Subcutaneous abdominal adipose tissue (tissue), 5 donors: ENCODE results near the gene CHCHD6.

Experiments used
- H3K27ac ChIP-seq: one replicate; pipeline ENCODE4 v1.7.0; 2013; ENCODE audit warnings: low read depth, mild to moderate bottlenecking, inconsistent platforms, low read length, moderate library complexity
- H3K27me3 ChIP-seq, 5 donors: one replicate each; pipeline ENCODE4 v1.7.0; 2013; ENCODE audit warnings: low read length in 5 of 5, inconsistent platforms in 1 of 5; ENCODE audit not compliant: control insufficient read depth in 5 of 5, insufficient read depth in 4 of 5
- H3K36me3 ChIP-seq, 5 donors: one replicate each; pipeline ENCODE4 v1.7.0; 2013; ENCODE audit warnings: low read length in 5 of 5; ENCODE audit not compliant: control insufficient read depth in 5 of 5, insufficient read depth in 5 of 5
- H3K4me1 ChIP-seq, 5 donors: one replicate each; pipeline ENCODE4 v1.7.0; 2013; ENCODE audit warnings: low read length in 5 of 5, mild to moderate bottlenecking in 3 of 5, moderate library complexity in 1 of 5; ENCODE audit not compliant: control insufficient read depth in 5 of 5, insufficient read depth in 5 of 5
- H3K4me3 ChIP-seq, 5 donors: one replicate each; pipeline ENCODE4 v1.7.0; 2013; ENCODE audit warnings: low read length in 5 of 5, low read depth in 1 of 5
- H3K9ac ChIP-seq, 5 donors: one replicate each; pipeline ENCODE4 v1.7.0; 2013; ENCODE audit warnings: low read length in 5 of 5, mild to moderate bottlenecking in 4 of 5, moderate library complexity in 3 of 5
- H3K9me3 ChIP-seq, 5 donors: one replicate each; pipeline ENCODE4 v1.7.0; 2013; ENCODE audit warnings: low read length in 5 of 5; ENCODE audit not compliant: control insufficient read depth in 5 of 5
- donor health status: healthy.
- donor health status: healthy.
- donor health status: healthy.
- donor health status: healthy.
- donor health status: healthy.

CHCHD6 gene

GRCh38 chr3:127001486-127002194, 297.6 kb downstream of the CHCHD6 start:
- H3K9ac ChIP-seq, result peak overlapping the region in 1 of 5 donors; percentile 38
- peaks cover 0 to 3% (median 0%) of the 10 kb centered on the region in 5 donors for H3K27me3 ChIP-seq
- H3K4me3 ChIP-seq, result peak overlapping the region in 3 of 5 donors; percentile 38 to 44 (median 43)
- H3K27ac ChIP-seq, result peak overlapping the region; percentile 24
- H3K9me3 ChIP-seq, result no peaks in the 10 kb centered on the region
- H3K4me1 ChIP-seq, result peaks cover 4 to 56% (median 39%) of the 10 kb centered on the region in 5 donors
- H3K36me3 ChIP-seq, result peaks cover 0 to 33% (median 8%) of the 10 kb centered on the region in 5 donors

GRCh38 chr3:127002195-127003174, 298.4 kb downstream of the CHCHD6 start:
- peak overlapping the region; percentile 24 for H3K27ac ChIP-seq
- peak overlapping the region in 3 of 5 donors; percentile 38 to 44 (median 43) for H3K4me3 ChIP-seq
- H3K4me1 ChIP-seq, result peaks cover 2 to 63% (median 43%) of the 10 kb centered on the region in 5 donors
- H3K9me3 ChIP-seq, result no peaks in the 10 kb centered on the region
- H3K27me3 ChIP-seq, result peaks cover 0 to 3% (median 0%) of the 10 kb centered on the region in 5 donors
- peak overlapping the region in 2 of 5 donors; percentile 38 to 43 for H3K9ac ChIP-seq
- peaks cover 0 to 35% (median 8%) of the 10 kb centered on the region in 5 donors for H3K36me3 ChIP-seq

- no peak overlapping the region for H3K9ac ChIP-seq
- H3K9me3 ChIP-seq, result no peaks in the 10 kb centered on the region
- H3K4me3 ChIP-seq, result no peak overlapping the region
- H3K27ac ChIP-seq, result no peak overlapping the region
- H3K4me1 ChIP-seq, result peaks cover 2 to 67% (median 43%) of the 10 kb centered on the region in 5 donors
- H3K36me3 ChIP-seq, result peaks cover 0 to 38% (median 9%) of the 10 kb centered on the region in 5 donors
- peaks cover 0 to 2% (median 0%) of the 10 kb centered on the region in 5 donors for H3K27me3 ChIP-seq
Observed at GRCh38 chr3:127003175-127003555, 299.1 kb downstream of the CHCHD6 start.

GRCh38 chr3:127003601-127004280, 299.7 kb downstream of the CHCHD6 start:
- peaks cover 2 to 68% (median 45%) of the 10 kb centered on the region in 5 donors for H3K4me1 ChIP-seq
- H3K27ac ChIP-seq, result no peak overlapping the region
- H3K36me3 ChIP-seq, result peaks cover 0 to 33% (median 9%) of the 10 kb centered on the region in 5 donors

GRCh38 chr3:127004641-127005397, 300.8 kb downstream of the CHCHD6 start:
- H3K9ac ChIP-seq, result no peak overlapping the region
- no peaks in the 10 kb centered on the region for H3K9me3 ChIP-seq
- no peak overlapping the region for H3K4me3 ChIP-seq
- H3K27me3 ChIP-seq, result no peaks in the 10 kb centered on the region
- H3K4me1 ChIP-seq, result peaks cover 2 to 72% (median 49%) of the 10 kb centered on the region in 5 donors
- peaks cover 0 to 36% (median 9%) of the 10 kb centered on the region in 5 donors for H3K36me3 ChIP-seq
- no peak overlapping the region for H3K27ac ChIP-seq

More at GRCh38 chr3:127003601-127004280, 299.7 kb downstream of the CHCHD6 start:
- Histone ChIP-seq H3K9ac (peak overlapping the region in 1 of 5 donors; percentile 8), H3K4me3 (no peak overlapping the region), H3K27me3 (no peaks in the 10 kb centered on the region), H3K9me3 (no peaks in the 10 kb centered on the region)

GRCh38 chr3:127005864-127006500, 301.9 kb downstream of the CHCHD6 start:
- Histone ChIP-seq H3K9me3 (no peaks in the 10 kb centered on the region), H3K27ac (no peak overlapping the region), H3K9ac (no peak overlapping the region), H3K4me1 (peaks cover 2 to 76% (median 56%) of the 10 kb centered on the region in 5 donors), H3K4me3 (no peak overlapping the region), H3K27me3 (no peaks in the 10 kb centered on the region), H3K36me3 (peaks cover 0 to 33% (median 9%) of the 10 kb centered on the region in 5 donors)

GRCh38 chr3:127006781-127007436, 302.9 kb downstream of the CHCHD6 start:
- no peak overlapping the region for H3K27ac ChIP-seq
- no peaks in the 10 kb centered on the region for H3K9me3 ChIP-seq

GRCh38 chr3:127008236-127008635, 304.2 kb downstream of the CHCHD6 start:
- Histone ChIP-seq H3K4me3 (no peak overlapping the region), H3K4me1 (peaks cover 1 to 75% (median 47%) of the 10 kb centered on the region in 5 donors), H3K36me3 (peaks cover 0 to 45% (median 17%) of the 10 kb centered on the region in 5 donors), H3K27me3 (no peaks in the 10 kb centered on the region), H3K9me3 (no peaks in the 10 kb centered on the region), H3K27ac (no peak overlapping the region), H3K9ac (no peak overlapping the region)

More at GRCh38 chr3:127006781-127007436, 302.9 kb downstream of the CHCHD6 start:
- Histone ChIP-seq H3K27me3 (no peaks in the 10 kb centered on the region), H3K9ac (no peak overlapping the region), H3K4me1 (peaks cover 4 to 76% (median 57%) of the 10 kb centered on the region in 5 donors), H3K4me3 (no peak overlapping the region), H3K36me3 (peaks cover 0 to 35% (median 9%) of the 10 kb centered on the region in 5 donors)
